C4-2B (cell line): Measurements from ENCODE around the gene FRMD4A.

Source experiments
- CTCF ChIP-seq: fragments of 450-650 bp; conservative IDR thresholded peaks from 2 replicates; pipeline ENCODE4 v1.5.1; 2017; ENCODE audit warnings: mild to moderate bottlenecking
- ZFX ChIP-seq: fragments of 450-650 bp; IDR thresholded peaks from 2 replicates; pipeline ENCODE4 v1.6.1; 2017

GRCh38 chr10:13880760-13881159 is 450.0 kb downstream of the FRMD4A start:
- no peak for TF ChIP-seq CTCF
- TF ChIP-seq ZFX: no peak
